Suppressor macrophage treated with lipopolysaccharide for 1 hour (primary cell): Measurements from ENCODE around the gene PUDP.
"Not testable (repeated sequence)": the region's sequence is repeated elsewhere in the genome, so short reads cannot be mapped to it uniquely, and the experiment has no call there.

Experiments used
- DNase-seq, 3 donors: peaks; one replicate each; pipeline ENCODE4 v3.0.0-alpha.2; 2020 to 2022

PUDP gene

DNA sequence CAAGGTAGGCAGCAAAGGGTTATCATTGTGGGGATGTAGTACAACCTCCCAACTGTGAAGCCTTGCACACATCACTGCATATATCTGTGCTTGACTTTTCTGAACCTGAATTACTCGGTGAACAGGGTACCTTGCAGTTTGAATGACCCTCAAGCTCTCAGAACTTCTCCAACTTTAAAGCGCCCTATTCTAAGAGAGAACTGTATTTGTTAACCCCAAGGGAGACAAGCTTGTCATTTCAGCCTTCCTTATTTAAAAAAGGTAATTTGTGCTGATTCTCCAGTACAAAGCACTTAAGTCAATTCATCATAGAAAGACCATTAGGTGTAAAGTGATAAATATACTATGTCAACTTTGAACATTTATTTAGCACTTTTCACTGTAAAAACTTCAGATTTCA, 122.5 kb downstream of the PUDP start:
- no peak for DNase-seq

DNA sequence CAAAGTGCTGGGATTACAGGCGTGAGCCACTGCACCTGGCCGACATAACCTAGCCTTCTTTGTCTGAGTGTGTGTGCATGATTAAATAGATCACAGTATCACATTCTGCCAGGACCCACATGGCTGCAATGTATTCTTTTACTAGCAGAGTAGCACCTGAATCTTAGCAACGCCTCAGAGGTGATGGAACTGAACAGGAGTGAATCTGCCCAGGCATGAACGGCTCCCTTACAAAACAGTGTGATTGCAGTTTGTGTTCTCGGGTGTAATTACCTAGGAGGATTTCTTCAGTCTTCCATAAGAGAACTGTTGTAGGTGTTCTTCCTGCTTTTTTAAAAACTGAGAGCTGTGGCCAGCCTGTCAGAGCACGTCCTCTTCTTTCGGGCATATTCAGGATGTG, 123.1 kb downstream of the PUDP start:
- no peak for DNase-seq

DNA sequence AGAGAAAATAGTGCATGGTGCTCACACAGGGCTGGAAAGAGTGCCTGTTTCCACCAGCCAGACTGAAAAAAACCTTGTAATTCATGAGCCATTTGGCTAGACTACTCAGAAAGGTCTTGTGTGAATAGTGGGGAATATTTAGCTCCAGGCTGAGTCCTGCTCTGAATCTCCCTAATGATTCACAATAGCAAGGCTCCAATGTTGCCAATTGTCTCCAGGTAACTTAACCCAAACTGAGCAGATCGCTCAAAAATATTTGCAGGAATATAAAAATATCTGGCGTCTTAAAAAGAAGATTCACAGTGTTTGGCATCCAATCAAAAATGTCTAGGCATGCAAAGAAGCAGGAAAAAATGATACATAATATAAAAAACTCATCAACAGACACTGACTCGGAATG, 125.0 kb downstream of the PUDP start:
- not testable (repeated sequence) for DNase-seq

DNA sequence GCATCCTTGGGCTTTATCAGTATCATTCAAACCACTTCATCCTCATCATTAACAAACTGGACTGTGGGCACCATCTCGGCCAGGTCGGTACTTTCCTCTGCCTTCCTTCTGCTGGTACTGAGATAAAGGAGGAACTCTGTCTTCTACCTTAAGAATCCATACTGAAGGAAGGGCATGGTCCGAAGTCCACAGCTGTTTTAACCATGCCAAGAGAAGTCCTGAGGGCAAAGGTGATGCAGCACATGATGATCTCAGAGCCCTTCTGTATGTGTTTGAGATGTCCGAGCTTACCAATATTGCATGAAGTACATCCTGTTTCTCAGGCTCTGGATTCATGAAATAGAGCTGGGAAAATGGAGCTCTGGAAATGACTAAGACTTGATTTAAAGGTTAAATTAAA, 126.0 kb downstream of the PUDP start:
- DNase-seq, result no peak

DNA sequence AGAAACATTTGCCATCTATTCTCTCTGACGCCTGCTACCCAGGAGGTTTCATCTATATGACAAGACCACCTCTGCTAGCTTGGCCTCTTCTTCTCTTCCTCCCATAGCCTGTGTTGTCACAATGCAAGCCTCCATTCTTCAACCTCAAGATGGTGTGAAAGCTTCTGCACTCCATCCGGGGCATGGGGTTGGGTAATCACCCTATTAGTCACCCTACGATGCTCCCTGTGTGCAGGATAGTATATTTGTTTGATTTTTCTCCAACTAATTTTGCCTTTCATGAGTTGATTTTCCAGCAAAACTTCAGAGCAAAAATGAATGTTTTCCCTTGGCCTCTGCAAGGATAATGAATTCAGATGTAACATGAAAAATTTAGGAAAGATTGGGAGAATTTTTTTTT, 128.4 kb downstream of the PUDP start:
- DNase-seq, result no peak

DNA sequence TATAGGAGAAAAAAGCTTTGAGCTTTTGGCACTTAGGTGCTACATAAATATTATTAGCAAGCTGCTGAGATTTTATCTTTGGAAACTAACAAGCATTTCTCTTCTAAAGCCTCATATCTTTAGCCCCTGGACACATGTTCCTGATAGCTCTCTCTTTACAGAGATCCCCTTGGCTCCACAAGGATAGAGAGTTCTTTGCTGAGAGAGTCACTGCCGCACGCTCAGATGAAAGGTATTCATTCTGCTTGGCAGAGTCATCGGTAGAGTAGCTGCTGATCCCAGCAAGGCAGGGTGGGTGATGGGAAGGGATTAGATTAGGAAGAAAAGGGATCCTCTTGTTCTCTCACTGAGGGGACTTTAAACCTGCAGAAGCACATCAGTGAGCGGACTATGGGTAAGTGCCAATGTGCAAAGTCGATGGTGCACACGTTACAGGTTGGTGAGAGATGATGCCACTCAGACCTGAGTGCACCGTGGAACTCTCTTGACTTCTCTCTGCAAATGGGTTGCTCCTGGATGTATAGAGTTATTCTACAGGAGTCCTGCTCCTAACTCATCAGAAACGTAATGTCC, 135.6 kb downstream of the PUDP start:
- not testable (repeated sequence) for DNase-seq

DNA sequence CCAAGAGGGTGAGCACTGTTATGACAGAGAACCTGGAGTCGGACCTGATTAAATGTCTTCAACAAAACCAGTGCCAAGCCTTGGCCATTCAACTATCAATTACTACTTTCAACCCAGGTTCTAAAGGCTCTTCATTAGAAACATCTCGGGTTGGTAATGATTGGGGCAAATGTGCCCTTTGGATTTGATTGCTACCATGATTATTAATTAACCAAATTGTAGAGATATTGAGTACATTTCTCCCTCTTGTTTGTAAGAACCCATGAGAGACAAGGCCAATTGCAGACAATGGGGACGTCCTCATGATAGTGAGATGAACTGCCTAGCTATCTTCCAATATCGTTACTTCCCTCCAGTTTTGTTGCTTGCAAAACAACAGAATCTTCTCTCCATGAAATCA, 137.1 kb downstream of the PUDP start:
- DNase-seq, result not testable (repeated sequence)

DNA sequence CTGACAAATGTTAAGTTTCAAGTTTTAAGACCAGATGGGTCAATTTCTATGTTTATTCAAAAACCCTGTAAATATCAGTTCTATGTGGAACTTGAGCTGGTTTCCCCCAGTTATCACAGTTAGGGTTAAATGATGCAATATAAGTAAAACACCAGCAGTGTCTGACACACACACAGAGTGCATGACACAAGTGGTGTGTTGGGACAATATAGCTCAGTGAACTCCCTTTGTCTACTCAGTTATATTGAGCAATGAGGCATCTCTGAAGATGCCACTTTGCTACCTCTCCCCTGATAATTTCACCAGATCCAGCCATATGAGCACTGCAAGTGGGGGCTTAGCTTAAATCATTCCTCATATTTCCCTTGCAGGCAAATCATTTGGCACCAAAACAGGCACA, 140.6 kb downstream of the PUDP start:
- DNase-seq, result not testable (repeated sequence)
